BLaER1 (cell line): Measurements from ENCODE around the gene TALDO1.

ENCODE experiments used
- H3K27ac ChIP-seq: shearing (Covaris generic); formaldehyde crosslinking; 2 replicates; pipeline ENCODE4 v1.8.1; 2022
- H3K27me3 ChIP-seq: shearing (Covaris generic); formaldehyde crosslinking; 2 replicates; pipeline ENCODE4 v1.8.1; 2022
- H3K36me3 ChIP-seq: shearing (Covaris generic); formaldehyde crosslinking; 2 replicates; pipeline ENCODE4 v1.8.1; 2022
- H3K4me1 ChIP-seq: shearing (Covaris generic); formaldehyde crosslinking; 2 replicates; pipeline ENCODE4 v1.8.1; 2022
- H3K4me2 ChIP-seq: shearing (Covaris generic); formaldehyde crosslinking; 2 replicates; pipeline ENCODE4 v1.8.1; 2022
- H3K4me3 ChIP-seq: shearing (Covaris generic); formaldehyde crosslinking; 2 replicates; pipeline ENCODE4 v1.8.1; 2022
- H3K9ac ChIP-seq: shearing (Covaris generic); formaldehyde crosslinking; 2 replicates; pipeline ENCODE4 v1.8.1; 2022
- H3K9me3 ChIP-seq: shearing (Covaris generic); formaldehyde crosslinking; 2 replicates; pipeline ENCODE4 v1.8.1; 2022
- H4K20me1 ChIP-seq: shearing (Covaris generic); formaldehyde crosslinking; 2 replicates; pipeline ENCODE4 v1.8.1; 2022
- Cebpa-rat ChIP-seq: shearing (Covaris generic); IDR thresholded peaks from 2 replicates; pipeline ENCODE4 v1.8.1; 2022

The TALDO1 gene

DNA sequence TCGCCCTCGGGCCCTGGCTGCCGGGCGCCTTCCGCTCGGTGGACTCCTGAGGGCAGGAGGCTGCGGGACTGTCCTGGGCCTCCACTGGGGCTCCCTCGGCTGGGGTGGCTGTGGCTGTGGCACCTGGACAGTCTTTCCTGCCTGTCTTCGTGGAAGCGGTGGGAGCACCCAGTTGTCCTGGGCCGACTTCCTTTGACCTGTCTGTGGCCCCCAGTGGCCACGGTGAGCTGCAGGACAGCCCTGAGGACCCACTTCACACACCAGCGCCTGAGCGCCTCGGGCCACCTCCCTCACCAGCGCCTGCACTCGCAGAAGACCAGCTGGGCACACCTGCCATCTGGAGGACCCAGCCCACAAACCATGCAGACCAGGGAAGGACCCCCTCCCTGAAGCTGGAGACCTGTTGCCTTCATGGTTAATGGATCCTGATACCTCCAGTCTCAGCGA is 43.0 kb upstream of the TALDO1 start:
- Histone ChIP-seq H3K4me2 (no peak overlapping the region), H4K20me1 (peaks cover 55% of the 10 kb centered on the region), H3K9me3 (peaks cover 8% of the 10 kb centered on the region; the same call in 1 of the 2 replicates), H3K27ac (no peak overlapping the region), H3K36me3 (peaks cover 35% of the 10 kb centered on the region), H3K27me3 (peaks cover 46% of the 10 kb centered on the region), H3K4me3 (no peak overlapping the region), H3K9ac (no peak overlapping the region), H3K4me1 (peaks cover 52% of the 10 kb centered on the region)
- no peak for TF ChIP-seq Cebpa-rat

- peaks cover 53% of the 10 kb centered on the region for H3K27me3 ChIP-seq
- H3K9ac ChIP-seq = no peak overlapping the region
- TF ChIP-seq Cebpa-rat = no peak
- H3K4me3 ChIP-seq = no peak overlapping the region
- H3K36me3 ChIP-seq = peaks cover 35% of the 10 kb centered on the region
- H3K27ac ChIP-seq = no peak overlapping the region
- peaks cover 49% of the 10 kb centered on the region for H3K4me1 ChIP-seq
- H3K9me3 ChIP-seq = peaks cover 8% of the 10 kb centered on the region; the same call in 1 of the 2 replicates
- peaks cover 47% of the 10 kb centered on the region for H4K20me1 ChIP-seq
- no peak overlapping the region for H3K4me2 ChIP-seq
Observed at GRCh38 chr11:704781-705645, 42.3 kb upstream of the TALDO1 start.

GRCh38 chr11:705646-706438 is 41.4 kb upstream of the TALDO1 start, which contains the start of gene EPS8L2:
Gene EPS8L2, plus strand, starts transcription at chr11:706231. Its CDS starts 3,177 bp downstream, at chr11:709408.
- Histone ChIP-seq H3K9ac (no peak within 1 kb of the TSS), H3K4me1 (peaks cover 49% of the 10 kb centered on the region), H3K27ac (no peak within 1 kb of the TSS), H3K4me2 (peak within 1 kb of the TSS; percentile 26; the same call in 1 of the 2 replicates), H3K9me3 (peaks cover 8% of the 10 kb centered on the region; the same call in 1 of the 2 replicates), H4K20me1 (peaks cover 40% of the 10 kb centered on the region), H3K36me3 (peaks cover 35% of the 10 kb centered on the region), H3K4me3 (no peak within 1 kb of the TSS), H3K27me3 (peaks cover 62% of the 10 kb centered on the region)
- no peak for TF ChIP-seq Cebpa-rat

- Histone ChIP-seq H4K20me1 (peaks cover 36% of the 10 kb centered on the region), H3K4me2 (peak overlapping the region; percentile 26; the same call in 1 of the 2 replicates), H3K9ac (no peak overlapping the region), H3K4me3 (no peak overlapping the region), H3K4me1 (peaks cover 49% of the 10 kb centered on the region), H3K27me3 (peaks cover 67% of the 10 kb centered on the region), H3K9me3 (peaks cover 7% of the 10 kb centered on the region; the same call in 1 of the 2 replicates), H3K27ac (no peak overlapping the region), H3K36me3 (peaks cover 35% of the 10 kb centered on the region)
- TF ChIP-seq Cebpa-rat = no peak
Observed at GRCh38 chr11:706439-706956, 40.8 kb upstream of the TALDO1 start.

- Histone ChIP-seq H3K36me3 (peaks cover 28% of the 10 kb centered on the region), H3K9me3 (peaks cover under 1% of the 10 kb centered on the region; the same call in 1 of the 2 replicates), H3K4me3 (no peak overlapping the region), H4K20me1 (peaks cover 36% of the 10 kb centered on the region), H3K4me2 (peak overlapping the region; percentile 26; the same call in 1 of the 2 replicates), H3K27ac (no peak overlapping the region), H3K9ac (no peak overlapping the region), H3K4me1 (peaks cover 42% of the 10 kb centered on the region), H3K27me3 (peaks cover 68% of the 10 kb centered on the region)
- no peak for TF ChIP-seq Cebpa-rat
Observed at GRCh38 chr11:706957-707816, 40.1 kb upstream of the TALDO1 start.

DNA sequence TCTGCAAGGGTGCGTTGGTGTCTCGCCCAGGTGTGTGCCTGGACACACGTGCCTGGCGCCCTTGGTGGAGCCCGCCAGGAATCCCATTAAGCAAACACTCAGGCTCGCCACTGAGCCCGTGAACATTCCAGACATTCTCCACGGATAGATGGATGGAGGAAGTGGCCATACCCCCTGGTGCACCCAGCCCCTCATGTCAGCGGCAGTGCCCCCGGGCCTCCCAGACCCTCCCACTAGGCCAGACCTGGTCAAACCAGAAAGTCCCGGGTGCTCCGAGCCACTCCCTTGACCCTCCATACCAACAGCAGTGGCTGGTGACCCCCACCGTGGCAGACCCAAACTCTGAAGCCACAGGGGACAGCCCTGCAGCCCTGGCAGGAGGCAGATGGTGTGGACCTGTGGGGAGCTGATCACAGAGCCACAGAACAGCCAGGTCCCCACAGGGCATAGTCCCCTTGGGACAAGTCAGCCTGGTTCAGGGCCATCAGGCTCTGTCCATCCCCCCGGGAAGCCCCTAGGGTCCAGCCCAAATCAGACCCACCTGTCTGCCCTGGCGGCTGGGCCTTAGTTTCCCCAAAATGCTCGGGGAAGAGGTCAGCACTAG is 39.3 kb upstream of the TALDO1 start:
- peaks cover 42% of the 10 kb centered on the region for H3K4me1 ChIP-seq
- peaks cover 68% of the 10 kb centered on the region for H3K27me3 ChIP-seq
- no peak overlapping the region for H3K4me3 ChIP-seq
- no peak for TF ChIP-seq Cebpa-rat
- no peaks in the 10 kb centered on the region for H3K9me3 ChIP-seq
- H3K9ac ChIP-seq = no peak overlapping the region
- H3K36me3 ChIP-seq = peaks cover 21% of the 10 kb centered on the region; the same call in 1 of the 2 replicates
- no peak overlapping the region for H3K27ac ChIP-seq
- peak overlapping the region; percentile 35 for H3K4me2 ChIP-seq
- peaks cover 36% of the 10 kb centered on the region for H4K20me1 ChIP-seq

- Histone ChIP-seq H3K9ac (no peak overlapping the region), H3K9me3 (no peaks in the 10 kb centered on the region), H3K36me3 (peaks cover 17% of the 10 kb centered on the region; the same call in 1 of the 2 replicates), H3K27me3 (peaks cover 68% of the 10 kb centered on the region), H3K27ac (no peak overlapping the region), H3K4me1 (peaks cover 42% of the 10 kb centered on the region), H4K20me1 (peaks cover 36% of the 10 kb centered on the region), H3K4me2 (peak overlapping the region; percentile 35), H3K4me3 (no peak overlapping the region)
- TF ChIP-seq Cebpa-rat = no peak
Observed at GRCh38 chr11:708511-708910, 38.8 kb upstream of the TALDO1 start.

GRCh38 chr11:709109-709997 is 37.9 kb upstream of the TALDO1 start:
- H3K36me3 ChIP-seq = peaks cover 14% of the 10 kb centered on the region; the same call in 1 of the 2 replicates
- no peak overlapping the region for H3K27ac ChIP-seq
- H3K9ac ChIP-seq = no peak overlapping the region
- no peak overlapping the region for H3K4me3 ChIP-seq
- H3K9me3 ChIP-seq = no peaks in the 10 kb centered on the region
- TF ChIP-seq Cebpa-rat = no peak
- H3K27me3 ChIP-seq = peaks cover 68% of the 10 kb centered on the region
- peaks cover 29% of the 10 kb centered on the region for H4K20me1 ChIP-seq
- H3K4me1 ChIP-seq = peaks cover 42% of the 10 kb centered on the region
- peak overlapping the region; percentile 58; the same call in 1 of the 2 replicates for H3K4me2 ChIP-seq
